Hepatocyte (in vitro differentiated cells): ENCODE results near the gene FITM1.

ENCODE experiments used
- EZH2 ChIP-seq: fragments of 200-600 bp; sonication (generic); IDR thresholded peaks from 2 replicates; pipeline ENCODE4 v1.6.1; 2016; ENCODE audit warnings: antibody characterized with exemption, mild to moderate bottlenecking, borderline replicate concordance
- EZH2phosphoT487 ChIP-seq: fragments of 200-600 bp; sonication (generic); IDR thresholded peaks from one replicate; pipeline ENCODE4 v1.6.1; 2018; ENCODE audit warnings: antibody characterized with exemption, mild to moderate bottlenecking, low read depth, moderate library complexity; ENCODE audit not compliant: unreplicated experiment, severe bottlenecking
- TF ChIP-seq, protein P1 (sequence below): fragments of 200-600 bp; sonication (generic); IDR thresholded peaks from 2 replicates; pipeline ENCODE4 v1.5.1; 2016; ENCODE audit warnings: antibody characterized with exemption, mild to moderate bottlenecking; ENCODE audit not compliant: poor library complexity

DNA sequence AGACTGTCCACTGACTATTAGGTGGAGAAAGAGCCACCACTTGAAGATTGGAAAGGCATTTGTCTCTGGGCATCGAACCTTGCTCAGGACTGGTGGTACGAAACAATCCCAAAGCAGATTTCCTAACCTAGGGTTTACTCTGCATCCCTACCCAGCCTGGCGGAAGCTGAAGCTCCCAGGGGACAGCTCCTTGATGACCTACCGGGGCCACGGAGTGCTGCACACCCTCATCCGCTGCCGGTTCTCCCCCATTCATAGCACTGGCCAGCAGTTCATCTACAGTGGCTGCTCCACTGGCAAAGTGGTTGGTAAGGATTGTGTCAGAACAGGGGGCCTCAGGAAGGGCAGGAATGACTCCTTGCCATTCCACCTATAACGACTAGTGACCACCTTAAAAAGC is 9.2 kb upstream of the FITM1 start:
- TF ChIP-seq, protein P1, sequence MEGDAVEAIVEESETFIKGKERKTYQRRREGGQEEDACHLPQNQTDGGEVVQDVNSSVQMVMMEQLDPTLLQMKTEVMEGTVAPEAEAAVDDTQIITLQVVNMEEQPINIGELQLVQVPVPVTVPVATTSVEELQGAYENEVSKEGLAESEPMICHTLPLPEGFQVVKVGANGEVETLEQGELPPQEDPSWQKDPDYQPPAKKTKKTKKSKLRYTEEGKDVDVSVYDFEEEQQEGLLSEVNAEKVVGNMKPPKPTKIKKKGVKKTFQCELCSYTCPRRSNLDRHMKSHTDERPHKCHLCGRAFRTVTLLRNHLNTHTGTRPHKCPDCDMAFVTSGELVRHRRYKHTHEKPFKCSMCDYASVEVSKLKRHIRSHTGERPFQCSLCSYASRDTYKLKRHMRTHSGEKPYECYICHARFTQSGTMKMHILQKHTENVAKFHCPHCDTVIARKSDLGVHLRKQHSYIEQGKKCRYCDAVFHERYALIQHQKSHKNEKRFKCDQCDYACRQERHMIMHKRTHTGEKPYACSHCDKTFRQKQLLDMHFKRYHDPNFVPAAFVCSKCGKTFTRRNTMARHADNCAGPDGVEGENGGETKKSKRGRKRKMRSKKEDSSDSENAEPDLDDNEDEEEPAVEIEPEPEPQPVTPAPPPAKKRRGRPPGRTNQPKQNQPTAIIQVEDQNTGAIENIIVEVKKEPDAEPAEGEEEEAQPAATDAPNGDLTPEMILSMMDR, result no peak
- TF ChIP-seq EZH2 (no peak), EZH2phosphoT487 (no peak)
